ENCODE measurements around the gene CABYR.
"Not testable (repeated sequence)": the region's sequence is repeated elsewhere in the genome, so short reads cannot be mapped to it uniquely, and the experiment has no call there.

Gene CABYR

DNA sequence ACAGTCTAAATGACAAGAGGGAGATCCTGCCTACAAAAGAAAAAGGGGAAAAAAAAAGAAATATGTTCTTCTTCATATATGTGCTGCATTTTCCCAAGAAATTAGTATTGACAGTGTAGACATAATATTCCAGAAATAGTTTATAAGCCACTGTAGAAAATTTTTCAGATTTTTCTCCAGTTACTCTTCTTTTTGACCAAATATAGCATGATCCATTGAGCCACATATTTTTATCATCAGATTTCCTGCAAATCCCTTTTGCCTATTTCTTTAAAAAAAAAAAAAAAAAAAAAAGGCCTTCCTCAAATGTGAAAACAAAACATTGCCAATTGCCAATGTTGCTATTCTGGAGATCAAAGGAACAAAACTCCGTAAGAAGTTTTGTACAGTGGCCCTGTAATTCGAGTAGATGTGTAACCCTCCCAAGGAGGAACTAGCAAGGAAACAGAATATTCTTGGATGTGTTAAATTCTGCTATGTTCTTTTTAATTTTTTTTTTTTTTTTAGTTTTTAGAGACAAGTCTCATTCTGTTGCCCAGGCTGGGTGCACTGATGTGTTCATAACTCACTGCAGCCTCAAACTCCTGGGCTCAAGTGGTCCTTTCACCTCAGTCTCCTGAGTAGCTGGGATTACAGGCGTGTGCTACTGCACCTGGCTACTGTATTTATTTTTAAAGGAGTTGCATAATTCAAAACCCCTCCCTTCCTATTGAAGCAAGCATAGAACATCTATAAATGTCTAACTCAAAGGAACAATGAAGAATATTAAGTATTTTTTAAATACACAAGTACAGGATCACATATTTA, 12.5 kb upstream of the CABYR start:
- no peak for DNase-seq (ENCODE audit: low read depth, low spot score)
- H3K4me3 ChIP-seq (ENCODE audit: low read length) = no peak overlapping the region

DNA sequence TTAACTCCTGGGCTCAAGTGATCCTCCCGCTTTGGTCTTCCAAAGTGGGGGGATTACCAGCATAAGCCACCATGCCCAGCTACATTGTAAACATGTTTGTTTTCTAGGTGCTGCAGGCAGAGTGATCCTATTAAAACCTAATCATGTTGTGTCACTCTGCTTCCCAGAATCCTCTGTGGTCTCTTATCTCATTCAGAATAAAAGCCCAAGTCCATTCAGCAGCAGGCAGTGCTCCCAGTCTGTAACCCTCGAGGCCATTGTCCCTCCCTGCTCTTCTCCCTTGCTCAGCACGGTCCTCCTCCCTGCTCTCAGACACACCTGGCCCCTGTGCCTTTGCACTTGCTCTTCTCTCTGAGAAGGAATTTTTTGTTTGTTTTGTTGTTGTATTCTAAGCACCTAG, 11.1 kb upstream of the CABYR start:
- H3K4me3 ChIP-seq (ENCODE audit: low read length) = no peak overlapping the region
- no peak for DNase-seq (ENCODE audit: low read depth, low spot score)

DNA sequence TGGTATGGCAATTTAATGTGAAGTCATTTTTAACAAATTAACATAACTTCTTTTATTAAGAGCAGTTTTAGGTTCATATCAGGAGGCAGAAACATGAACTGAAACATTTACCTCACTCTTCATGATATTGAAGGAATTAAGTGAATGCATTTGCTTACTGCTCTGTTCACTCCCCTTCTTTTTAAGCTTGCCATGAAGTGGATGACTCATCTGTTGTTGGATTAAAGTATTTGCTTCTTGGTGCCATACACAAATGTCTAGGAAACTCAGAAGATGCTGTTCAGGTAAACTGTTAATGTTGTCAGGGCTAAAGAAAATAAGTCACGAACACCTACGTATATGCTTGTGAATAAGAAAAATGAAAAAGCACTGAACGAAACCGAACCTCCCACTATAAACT, 10.2 kb upstream of the CABYR start:
- no peak overlapping the region for H3K4me3 ChIP-seq (ENCODE audit: low read length)
- DNase-seq (ENCODE audit: low read depth, low spot score) = no peak

DNA sequence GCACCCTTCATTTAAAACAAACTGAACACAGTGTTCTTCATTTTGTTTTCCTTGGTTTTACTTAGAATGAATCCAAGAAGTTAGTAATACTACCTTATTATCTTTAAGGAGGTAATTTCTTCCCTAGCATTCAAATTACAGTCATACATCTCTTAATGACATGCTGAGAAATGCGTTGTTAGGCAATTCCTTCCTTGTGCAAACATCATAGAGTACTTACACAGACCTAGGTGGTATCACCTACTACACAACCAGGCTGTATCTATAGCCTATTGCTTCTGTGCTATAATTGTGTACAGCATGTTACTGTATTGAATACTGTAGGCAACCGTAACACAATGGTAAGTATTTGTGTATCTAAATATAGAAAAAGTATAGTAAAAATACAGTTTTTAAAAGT, 8.4 kb upstream of the CABYR start:
- H3K4me3 ChIP-seq (ENCODE audit: low read length) = no peak overlapping the region
- DNase-seq (ENCODE audit: low read depth, low spot score) = no peak

DNA sequence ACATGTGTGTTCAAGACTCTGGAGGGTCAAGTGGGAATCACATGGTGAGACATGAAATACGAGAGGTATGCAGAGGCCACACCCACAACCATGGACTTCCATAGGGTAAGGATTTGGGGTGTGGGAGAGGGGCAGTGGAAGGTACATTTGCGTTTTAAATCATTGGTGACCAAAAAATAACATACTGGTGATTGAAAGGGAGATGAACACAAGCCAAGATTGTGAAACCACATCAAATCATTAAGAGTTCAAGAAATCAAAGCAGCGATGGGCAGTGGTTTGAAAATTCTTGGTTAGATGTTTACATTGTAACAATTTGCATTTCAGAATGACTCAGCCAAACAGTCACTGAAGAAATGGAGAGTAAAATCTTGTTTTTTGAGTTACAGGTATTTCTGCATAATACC, 1.9 kb upstream of the CABYR start:
- no peak overlapping the region for H3K4me3 ChIP-seq (ENCODE audit: low read length)
- DNase-seq (ENCODE audit: low read depth, low spot score) = no peak

DNA sequence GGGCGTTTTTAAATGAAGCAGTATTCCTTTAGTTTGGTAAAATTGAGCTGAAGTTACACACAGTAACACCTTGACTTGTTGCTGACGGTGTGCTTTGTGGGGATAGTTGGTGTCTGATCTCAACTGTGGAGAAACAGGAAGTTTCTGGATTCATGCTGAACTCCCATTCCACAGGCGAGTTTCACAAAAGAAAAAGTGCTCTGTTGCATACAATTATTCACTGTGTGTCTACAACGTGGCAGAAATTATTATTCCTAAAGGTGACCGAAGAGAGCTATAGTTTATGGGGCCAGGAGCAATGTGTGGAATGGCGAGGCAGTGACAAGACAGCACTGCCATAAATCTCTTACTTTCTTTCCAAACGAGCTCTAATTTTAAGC, 463 bp upstream of the CABYR start:
- H3K4me3 ChIP-seq (ENCODE audit: low read length) = no peak overlapping the region
- no peak for DNase-seq (ENCODE audit: low read depth, low spot score)

DNA sequence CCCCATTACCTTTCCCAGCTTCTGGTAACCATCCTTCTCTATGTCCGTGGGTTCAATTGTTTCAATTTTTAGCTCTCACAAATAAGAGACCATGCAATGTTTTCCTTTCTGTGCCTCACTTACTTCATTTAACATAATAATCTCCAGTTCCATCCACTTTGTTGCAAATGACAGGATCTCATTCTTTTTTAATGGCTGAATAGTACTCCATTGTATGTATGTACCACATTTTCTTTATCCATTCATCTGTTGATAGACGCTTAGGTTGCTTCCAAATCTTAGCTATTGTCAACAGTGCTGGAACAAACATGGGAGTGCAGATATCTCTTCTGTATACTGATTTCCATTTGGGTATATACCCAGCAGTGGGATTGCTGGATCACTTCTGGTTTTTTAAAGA, 1.8 kb downstream of the CABYR start:
- no peak for DNase-seq (ENCODE audit: low read depth, low spot score)

DNA sequence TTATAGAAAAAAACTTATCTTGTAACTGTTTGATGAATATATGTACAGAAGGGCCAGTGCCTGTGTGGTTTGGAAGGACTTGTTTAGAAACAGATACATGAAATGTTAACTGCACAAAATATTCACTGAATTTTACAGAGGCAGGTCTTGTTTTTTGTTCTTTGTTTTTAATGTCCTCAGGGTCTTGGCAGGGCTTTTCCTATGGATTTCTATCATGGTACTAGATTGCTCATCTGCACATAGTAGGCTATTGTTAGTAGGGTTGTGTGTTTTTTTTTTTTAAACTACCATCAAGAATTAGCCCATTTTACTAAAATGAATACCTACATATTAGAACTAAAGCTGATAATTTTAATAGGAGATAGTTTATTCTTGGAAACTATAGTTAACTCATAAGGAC, 3.5 kb downstream of the CABYR start:
- H3K4me3 ChIP-seq (ENCODE audit: low read length) = no peak overlapping the region
- DNase-seq (ENCODE audit: low read depth, low spot score) = no peak

More for the DNA sequence above, 1.8 kb downstream of the CABYR start:
- no peak overlapping the region for H3K4me3 ChIP-seq (ENCODE audit: low read length)

DNA sequence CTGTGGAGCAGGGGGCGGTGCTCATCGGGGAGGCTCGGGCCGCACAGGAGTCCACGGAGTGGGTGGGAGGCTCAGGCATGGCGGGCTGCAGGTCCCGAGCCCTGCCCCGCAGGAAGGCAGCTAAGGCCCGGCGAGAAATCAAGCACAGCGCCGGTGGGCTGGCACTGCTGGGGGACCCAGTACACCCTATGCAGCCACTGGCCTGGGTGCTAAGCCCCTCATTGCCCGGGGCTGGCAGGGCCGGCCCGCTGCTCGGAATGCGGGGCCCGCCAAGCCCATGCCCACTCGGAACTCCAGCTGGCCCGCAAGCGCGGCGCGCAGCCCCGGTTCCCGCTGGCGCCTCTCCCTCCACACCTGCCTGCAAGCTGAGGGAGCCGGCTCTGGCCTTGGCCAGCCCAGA, 10.7 kb downstream of the CABYR start:
- H3K4me3 ChIP-seq (ENCODE audit: low read length); DNase-seq (ENCODE audit: low read depth, low spot score): not testable (repeated sequence)

DNA sequence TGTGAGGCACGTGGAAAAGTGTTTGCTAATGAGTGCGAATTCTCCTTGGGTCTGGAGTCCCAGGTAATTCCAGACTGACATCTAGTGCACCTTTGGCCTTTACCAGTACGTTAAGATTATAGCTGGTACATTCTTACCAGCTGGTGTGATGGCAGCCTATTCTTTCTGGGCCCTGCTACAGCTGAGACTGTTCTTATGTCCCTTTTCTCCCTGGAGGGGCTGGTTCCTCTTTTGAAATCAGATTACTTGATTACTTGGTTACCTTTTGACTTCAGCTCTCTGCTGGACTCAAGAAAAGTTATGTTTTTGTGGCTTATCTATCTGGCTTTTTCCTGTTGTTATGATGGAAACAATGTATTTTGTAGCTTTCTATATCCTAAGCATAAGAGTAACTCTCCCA, 14.5 kb downstream of the CABYR start:
- no peak overlapping the region for H3K4me3 ChIP-seq (ENCODE audit: low read length)
- DNase-seq (ENCODE audit: low read depth, low spot score) = no peak

DNA sequence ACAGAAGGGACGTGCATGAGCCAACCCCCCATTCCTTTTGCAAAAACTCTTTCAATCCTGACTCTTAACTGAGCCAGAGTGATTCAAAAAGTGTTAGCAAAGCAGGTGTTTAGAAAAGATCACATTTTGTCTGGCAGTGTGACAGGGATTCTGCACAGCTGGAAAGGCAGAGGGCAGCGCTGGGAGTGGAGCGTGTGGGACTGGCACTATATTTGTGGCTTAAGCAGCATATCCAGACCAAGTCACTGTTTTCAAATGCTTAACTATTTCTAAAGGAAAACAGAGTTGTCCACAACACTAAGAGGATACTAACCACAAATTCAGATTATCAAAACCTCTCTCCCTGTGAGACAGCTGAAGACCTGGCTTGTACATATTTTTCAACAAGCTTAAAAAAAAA, 19.0 kb downstream of the CABYR start:
- DNase-seq (ENCODE audit: low read depth, low spot score) = no peak
- H3K4me3 ChIP-seq (ENCODE audit: low read length) = no peak overlapping the region

DNA sequence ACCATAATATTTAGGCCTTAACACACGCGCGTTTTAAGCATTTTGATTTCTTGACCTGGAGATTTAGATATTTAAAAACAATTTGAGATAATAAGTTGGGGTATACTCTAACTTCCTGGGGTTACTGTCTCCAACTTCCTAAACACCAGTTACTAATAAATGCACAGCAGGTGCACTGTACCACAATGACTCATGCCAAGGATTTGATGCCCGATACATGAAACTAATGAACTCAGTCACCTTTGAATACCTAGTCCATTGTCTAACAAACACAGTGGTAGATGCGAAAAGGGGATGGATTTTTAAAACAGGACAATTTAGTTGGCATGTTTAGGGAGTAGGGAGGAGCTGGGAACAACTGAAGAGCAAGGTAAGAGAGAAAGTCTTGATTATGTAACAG, 21.2 kb downstream of the CABYR start:
- no peak overlapping the region for H3K4me3 ChIP-seq (ENCODE audit: low read length)
- no peak for DNase-seq (ENCODE audit: low read depth, low spot score)

DNA sequence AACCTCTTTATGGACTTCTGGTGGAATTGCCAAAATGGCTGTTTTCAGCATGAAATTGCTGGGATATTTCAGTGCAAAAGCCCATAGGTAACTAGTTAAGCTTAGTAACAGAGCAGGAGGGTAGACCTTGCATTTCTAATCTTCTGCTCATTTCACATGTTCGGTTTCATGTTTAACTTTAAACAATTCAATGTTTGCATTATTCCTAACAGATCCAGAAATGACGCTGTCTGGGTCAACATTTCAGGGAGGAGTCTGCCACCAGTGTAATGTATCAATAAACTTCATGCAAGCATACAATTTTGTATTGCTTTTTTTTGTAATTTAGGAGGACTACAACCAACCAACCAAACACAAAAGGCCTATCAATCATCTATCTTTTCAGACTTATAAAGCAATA, 22.4 kb downstream of the CABYR start:
- H3K4me3 ChIP-seq (ENCODE audit: low read length) = no peak overlapping the region
- no peak for DNase-seq (ENCODE audit: low read depth, low spot score)

DNA sequence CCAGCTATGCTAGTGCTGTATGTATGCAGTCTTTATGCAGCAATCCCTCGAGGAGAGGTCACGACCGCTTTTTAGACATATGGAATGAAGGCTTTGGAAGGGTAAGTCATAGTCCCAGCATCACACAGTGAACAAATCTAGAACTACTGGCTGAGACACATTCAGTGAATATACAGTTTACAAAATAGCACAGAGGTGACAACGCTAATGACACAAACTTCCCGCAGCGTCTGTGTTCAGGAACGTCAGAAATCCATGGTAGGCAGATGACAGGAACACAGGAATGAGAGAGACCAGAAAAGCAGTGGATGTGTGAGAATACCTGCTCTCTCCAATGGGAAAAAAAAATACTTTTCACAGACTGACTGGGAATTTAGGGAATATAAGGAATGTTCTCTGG, 29.6 kb downstream of the CABYR start:
- DNase-seq (ENCODE audit: low read depth, low spot score) = no peak
- H3K4me3 ChIP-seq (ENCODE audit: low read length) = no peak overlapping the region

DNA sequence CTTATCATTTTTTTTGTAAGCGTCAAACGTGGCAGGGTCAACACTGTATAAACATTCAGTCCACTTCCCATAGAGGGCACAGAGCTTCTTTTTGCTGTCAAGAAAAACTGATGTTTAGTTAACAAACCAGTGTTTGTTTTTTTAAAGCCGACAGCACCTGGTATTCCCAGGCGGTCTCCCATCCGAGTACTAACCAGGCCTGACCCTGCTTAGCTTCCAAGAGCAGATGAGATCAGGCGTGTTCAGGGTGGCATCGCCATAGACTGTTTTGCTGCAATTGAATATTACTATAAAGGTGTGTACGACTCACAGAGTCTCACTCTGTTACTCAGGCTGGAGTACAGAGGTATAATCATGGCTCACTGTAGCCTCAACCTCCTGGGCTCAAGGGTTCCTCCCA, 31.5 kb downstream of the CABYR start:
- H3K4me3 ChIP-seq (ENCODE audit: low read length) = no peak overlapping the region
- DNase-seq (ENCODE audit: low read depth, low spot score) = peak; percentile 5

DNA sequence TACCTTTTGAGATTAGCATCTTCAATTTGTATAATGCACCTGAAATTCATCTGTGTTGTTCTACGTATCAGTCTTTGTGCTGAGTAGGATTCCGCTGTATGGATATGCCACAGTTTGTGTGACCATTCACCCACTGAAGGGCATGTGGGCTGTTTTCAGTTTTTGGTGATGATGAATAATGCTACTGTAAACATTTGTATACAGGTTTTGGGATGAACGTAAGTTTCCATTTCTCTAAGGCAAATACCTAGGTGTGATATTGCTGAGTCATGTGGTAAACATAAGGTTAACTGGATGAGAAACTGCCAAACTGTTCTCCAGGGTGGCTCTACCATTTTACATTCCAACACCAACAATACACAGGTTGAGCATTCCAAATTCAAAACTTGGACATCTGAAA, 35.1 kb downstream of the CABYR start:
- H3K4me3 ChIP-seq (ENCODE audit: low read length) = no peak overlapping the region
- DNase-seq (ENCODE audit: low read depth, low spot score) = no peak

DNA sequence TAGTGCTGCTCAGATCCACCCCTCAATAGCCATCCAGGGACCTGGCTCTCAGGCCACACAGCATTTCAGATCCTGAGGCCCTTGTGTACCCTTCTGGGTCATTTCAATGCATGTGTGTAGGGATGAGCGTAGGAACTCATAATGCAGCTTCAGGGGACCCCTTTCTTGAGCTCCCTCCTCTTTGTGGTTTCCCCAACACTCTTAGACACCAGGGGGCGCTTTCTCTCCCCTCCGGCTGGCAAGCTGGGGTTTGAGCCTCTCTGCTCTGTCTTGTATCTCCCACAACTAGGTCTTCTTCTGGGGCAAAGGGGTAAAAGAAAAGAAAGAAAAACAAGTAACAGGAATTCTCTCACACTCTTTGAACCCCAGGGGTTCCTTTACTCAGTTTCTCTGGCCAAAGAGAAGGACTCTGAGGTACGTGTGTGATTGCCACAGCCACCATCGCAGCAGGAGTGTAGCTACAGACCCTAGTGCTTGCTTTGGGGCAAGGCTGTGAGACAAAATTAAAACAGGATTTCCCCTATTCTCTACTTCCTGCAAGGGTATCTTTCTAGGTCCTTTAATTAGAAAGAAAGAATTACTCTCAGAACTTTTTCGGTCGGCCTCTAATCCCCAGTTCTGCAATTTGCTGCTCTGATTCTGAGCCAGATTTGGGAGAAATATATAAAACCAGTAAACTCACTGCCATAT, 38.0 kb downstream of the CABYR start:
- peak; percentile 45 for DNase-seq (ENCODE audit: low read depth, low spot score)
- H3K4me3 ChIP-seq (ENCODE audit: low read length) = no peak overlapping the region

DNA sequence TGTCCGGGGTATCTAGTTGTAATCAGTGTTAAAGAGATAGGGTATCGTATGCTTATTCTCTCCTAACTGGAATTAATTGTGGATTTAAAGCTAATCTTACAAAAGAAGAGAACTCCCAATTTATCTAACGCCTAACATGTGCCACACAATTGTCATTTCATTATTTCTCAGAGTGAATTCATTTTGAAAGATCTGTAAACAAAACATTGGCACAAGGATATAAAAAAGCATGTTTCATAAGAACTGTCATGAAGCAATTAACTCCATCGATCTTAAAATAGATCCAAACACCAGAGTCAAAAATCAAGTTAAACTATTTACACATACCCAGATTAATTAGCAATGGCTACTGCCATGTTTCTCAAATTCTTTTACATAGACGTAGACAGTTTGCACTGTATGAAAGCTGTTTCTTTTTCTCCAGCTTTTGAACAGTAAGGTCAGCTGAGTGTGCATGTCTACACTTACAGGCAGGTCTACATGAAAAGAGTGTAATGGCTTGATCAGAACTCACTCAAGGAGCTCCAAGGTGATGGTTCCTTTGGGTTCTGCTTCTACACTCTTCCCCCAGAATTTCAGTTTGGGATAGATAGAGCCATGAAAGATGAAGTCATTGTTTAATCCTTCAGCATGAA, 38.8 kb downstream of the CABYR start:
- no peak for DNase-seq (ENCODE audit: low read depth, low spot score)
- no peak overlapping the region for H3K4me3 ChIP-seq (ENCODE audit: low read length)

DNA sequence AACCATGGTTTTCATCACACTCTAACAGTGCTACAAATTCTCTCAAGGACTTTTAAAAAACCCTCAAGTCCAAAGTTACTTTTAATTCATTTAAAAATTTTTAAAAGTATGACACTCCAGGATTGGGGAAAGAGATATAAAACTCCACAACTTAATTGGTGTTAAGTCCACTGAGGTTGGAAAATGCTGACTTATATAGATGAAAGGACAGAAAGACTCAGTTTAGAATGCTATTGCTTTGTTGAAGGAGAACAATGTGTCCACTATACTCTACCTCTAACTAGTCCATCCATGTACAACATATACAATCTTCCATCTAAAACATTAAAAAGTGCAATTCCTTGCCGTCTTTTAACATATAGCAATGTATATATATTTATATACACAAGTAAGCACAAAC, 41.2 kb downstream of the CABYR start:
- no peak overlapping the region for H3K4me3 ChIP-seq (ENCODE audit: low read length)
- DNase-seq (ENCODE audit: low read depth, low spot score) = no peak

DNA sequence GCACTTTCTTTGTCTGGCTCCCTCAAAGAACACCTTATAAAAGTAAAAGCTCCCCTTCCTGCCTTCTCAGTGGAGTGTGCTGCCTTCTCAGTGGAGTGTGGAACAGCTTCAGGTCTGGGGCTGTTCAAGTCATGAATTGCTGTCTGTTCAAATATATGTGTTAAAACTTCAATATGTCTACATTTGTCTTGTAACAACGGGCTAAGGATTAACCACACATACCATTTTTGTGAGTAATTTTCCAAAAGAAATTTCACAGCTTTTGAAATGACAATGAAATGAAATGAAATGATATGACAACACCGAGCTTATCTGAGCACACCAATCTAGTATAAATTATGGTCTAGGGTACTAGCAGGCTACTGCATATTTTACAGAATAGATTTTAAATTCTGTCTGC, 42.9 kb downstream of the CABYR start:
- H3K4me3 ChIP-seq (ENCODE audit: low read length) = no peak overlapping the region
- no peak for DNase-seq (ENCODE audit: low read depth, low spot score)

DNA sequence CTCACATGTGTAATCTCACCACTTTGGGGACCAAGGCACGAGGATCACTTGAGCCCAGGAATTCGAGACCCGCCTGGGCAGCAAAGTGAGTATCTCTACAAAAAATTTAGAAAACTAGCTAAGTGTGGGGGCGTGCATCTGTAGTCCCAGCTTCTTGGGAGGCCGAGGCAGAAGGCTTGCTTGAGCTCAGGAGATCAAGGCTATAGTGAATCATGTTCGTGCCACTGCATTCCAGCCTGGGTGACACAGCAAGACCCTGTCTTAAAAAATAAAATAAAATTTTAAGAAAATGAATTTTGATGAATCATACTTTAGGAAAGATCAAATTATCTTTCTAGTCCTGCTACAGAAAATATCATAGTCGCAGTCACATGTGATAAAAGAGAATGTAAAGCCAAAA, 46.9 kb downstream of the CABYR start:
- no peak for DNase-seq (ENCODE audit: low read depth, low spot score)

More for the DNA sequence above, 46.9 kb downstream of the CABYR start:
- no peak overlapping the region for H3K4me3 ChIP-seq (ENCODE audit: low read length)
